MM.1S (cell line): ENCODE results near the gene SURF2.

ENCODE experiments used
- DNase-seq: peaks from one replicate; pipeline ENCODE4 v3.0.0-alpha.2; 2015
- H2AFZ ChIP-seq: fragments of 300-600 bp; sonication (generic); 2 replicates; pipeline ENCODE4 v1.6.0; 2016; ENCODE audit warnings: antibody characterized with exemption, low read length
- H3F3A ChIP-seq: fragments of 300-600 bp; sonication (generic); 2 replicates; pipeline ENCODE4 v1.6.1; 2016; ENCODE audit warnings: mild to moderate bottlenecking, antibody characterized with exemption, low read length, moderate library complexity, mixed read lengths; ENCODE audit not compliant: insufficient read depth
- H3K27ac ChIP-seq: fragments of 300-600 bp; sonication (generic); 2 replicates; pipeline ENCODE4 v1.5.1; 2016; ENCODE audit warnings: mild to moderate bottlenecking, low read length
- H3K27me3 ChIP-seq: fragments of 300-600 bp; sonication (generic); replicated peaks from 2 replicates; pipeline ENCODE4 v1.6.0; 2016; ENCODE audit warnings: low read length; ENCODE audit not compliant: insufficient read depth
- H3K36me3 ChIP-seq: fragments of 300-600 bp; sonication (generic); replicated peaks from 2 replicates; pipeline ENCODE4 v1.6.1; 2016; ENCODE audit warnings: mild to moderate bottlenecking, low read length, mixed read lengths; ENCODE audit not compliant: insufficient read depth
- H3K4me1 ChIP-seq: fragments of 300-600 bp; sonication (generic); 2 replicates; pipeline ENCODE4 v1.6.1; 2016; ENCODE audit warnings: low read length, mixed read lengths
- H3K4me2 ChIP-seq: fragments of 300-600 bp; sonication (generic); 2 replicates; pipeline ENCODE4 v1.6.0; 2016; ENCODE audit warnings: low read depth, low read length
- H3K4me3 ChIP-seq: fragments of 300-600 bp; sonication (generic); 2 replicates; pipeline ENCODE4 v1.5.1; 2016; ENCODE audit warnings: low read length, mixed read lengths
- H3K79me2 ChIP-seq: fragments of 300-600 bp; sonication (generic); 2 replicates; pipeline ENCODE4 v1.6.1; 2016; ENCODE audit warnings: mixed run types, low read length, mixed read lengths
- H3K9ac ChIP-seq: fragments of 300-600 bp; sonication (generic); 2 replicates; pipeline ENCODE4 v1.6.1; 2016; ENCODE audit warnings: low read length, mixed read lengths
- H3K9me2 ChIP-seq: fragments of 300-600 bp; sonication (generic); replicated peaks from 2 replicates; pipeline ENCODE4 v1.6.1; 2016; ENCODE audit warnings: mild to moderate bottlenecking, low read length, mixed read lengths; ENCODE audit not compliant: insufficient read depth
- H3K9me3 ChIP-seq: fragments of 300-600 bp; sonication (generic); replicated peaks from 2 replicates; pipeline ENCODE4 v1.6.1; 2016; ENCODE audit warnings: mild to moderate bottlenecking, low read length, mixed read lengths; ENCODE audit not compliant: insufficient read depth
- H4K20me1 ChIP-seq: fragments of 300-600 bp; sonication (generic); 2 replicates; pipeline ENCODE4 v1.6.1; 2016; ENCODE audit warnings: mild to moderate bottlenecking, low read length, moderate library complexity, mixed read lengths; ENCODE audit not compliant: insufficient read depth
- EZH2 ChIP-seq: fragments of 300-600 bp; sonication (generic); optimal IDR thresholded peaks from 2 replicates; pipeline ENCODE3; 2017; ENCODE audit warnings: low read depth, mild to moderate bottlenecking, antibody characterized with exemption, low read length, mixed read lengths
- EZH2phosphoT487 ChIP-seq: fragments of 300-600 bp; sonication (generic); IDR thresholded peaks from 2 replicates; pipeline ENCODE4 v1.6.1; 2018; ENCODE audit warnings: antibody characterized with exemption, low read length
- TF ChIP-seq, protein P1 (sequence below): fragments of 300-600 bp; sonication (generic); IDR thresholded peaks from 2 replicates; pipeline ENCODE4 v1.5.1; 2016; ENCODE audit warnings: antibody characterized with exemption, low read length, mixed read lengths

The SURF2 gene

DNA sequence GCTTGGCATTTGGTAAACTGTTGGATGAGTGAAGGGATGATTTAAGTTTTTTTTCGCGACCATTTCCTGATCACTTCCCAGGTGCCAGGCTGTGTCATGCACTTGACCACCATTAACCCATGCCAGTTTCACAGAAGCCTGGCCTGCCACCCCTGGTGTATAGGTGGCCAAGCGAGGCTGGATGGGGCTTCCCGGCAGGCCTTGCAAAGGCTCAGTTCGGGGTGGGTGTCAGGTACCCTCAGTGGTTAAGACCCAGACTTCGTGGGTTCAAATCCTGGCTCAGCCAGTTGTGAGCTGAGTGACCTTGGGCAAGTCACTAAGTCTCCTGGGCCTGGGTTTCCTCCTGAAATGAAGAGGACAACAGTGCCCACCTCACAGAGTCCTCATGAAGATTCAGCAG is 10.8 kb upstream of the SURF2 start:
- peaks cover 12% of the 10 kb centered on the region for H3K36me3 ChIP-seq
- H2AFZ ChIP-seq: no peak overlapping the region
- no peak overlapping the region for H3K27ac ChIP-seq
- peaks cover 17% of the 10 kb centered on the region; the same call in 1 of the 2 replicates for H3K4me1 ChIP-seq
- H3K27me3 ChIP-seq: no peaks in the 10 kb centered on the region
- peaks cover 4% of the 10 kb centered on the region; the same call in 1 of the 2 replicates for H4K20me1 ChIP-seq
- no peak overlapping the region for H3K4me2 ChIP-seq
- DNase-seq: no peak
- peaks cover 54% of the 10 kb centered on the region for H3K79me2 ChIP-seq
- H3K4me3 ChIP-seq: no peak overlapping the region
- H3K9me2 ChIP-seq: no peaks in the 10 kb centered on the region
- no peaks in the 10 kb centered on the region for H3K9me3 ChIP-seq
- TF ChIP-seq EZH2phosphoT487: no peak
- TF ChIP-seq EZH2: no peak
- TF ChIP-seq, protein P1, sequence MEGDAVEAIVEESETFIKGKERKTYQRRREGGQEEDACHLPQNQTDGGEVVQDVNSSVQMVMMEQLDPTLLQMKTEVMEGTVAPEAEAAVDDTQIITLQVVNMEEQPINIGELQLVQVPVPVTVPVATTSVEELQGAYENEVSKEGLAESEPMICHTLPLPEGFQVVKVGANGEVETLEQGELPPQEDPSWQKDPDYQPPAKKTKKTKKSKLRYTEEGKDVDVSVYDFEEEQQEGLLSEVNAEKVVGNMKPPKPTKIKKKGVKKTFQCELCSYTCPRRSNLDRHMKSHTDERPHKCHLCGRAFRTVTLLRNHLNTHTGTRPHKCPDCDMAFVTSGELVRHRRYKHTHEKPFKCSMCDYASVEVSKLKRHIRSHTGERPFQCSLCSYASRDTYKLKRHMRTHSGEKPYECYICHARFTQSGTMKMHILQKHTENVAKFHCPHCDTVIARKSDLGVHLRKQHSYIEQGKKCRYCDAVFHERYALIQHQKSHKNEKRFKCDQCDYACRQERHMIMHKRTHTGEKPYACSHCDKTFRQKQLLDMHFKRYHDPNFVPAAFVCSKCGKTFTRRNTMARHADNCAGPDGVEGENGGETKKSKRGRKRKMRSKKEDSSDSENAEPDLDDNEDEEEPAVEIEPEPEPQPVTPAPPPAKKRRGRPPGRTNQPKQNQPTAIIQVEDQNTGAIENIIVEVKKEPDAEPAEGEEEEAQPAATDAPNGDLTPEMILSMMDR: no peak
- H3F3A ChIP-seq: peaks cover 26% of the 10 kb centered on the region
- no peak overlapping the region for H3K9ac ChIP-seq

DNA sequence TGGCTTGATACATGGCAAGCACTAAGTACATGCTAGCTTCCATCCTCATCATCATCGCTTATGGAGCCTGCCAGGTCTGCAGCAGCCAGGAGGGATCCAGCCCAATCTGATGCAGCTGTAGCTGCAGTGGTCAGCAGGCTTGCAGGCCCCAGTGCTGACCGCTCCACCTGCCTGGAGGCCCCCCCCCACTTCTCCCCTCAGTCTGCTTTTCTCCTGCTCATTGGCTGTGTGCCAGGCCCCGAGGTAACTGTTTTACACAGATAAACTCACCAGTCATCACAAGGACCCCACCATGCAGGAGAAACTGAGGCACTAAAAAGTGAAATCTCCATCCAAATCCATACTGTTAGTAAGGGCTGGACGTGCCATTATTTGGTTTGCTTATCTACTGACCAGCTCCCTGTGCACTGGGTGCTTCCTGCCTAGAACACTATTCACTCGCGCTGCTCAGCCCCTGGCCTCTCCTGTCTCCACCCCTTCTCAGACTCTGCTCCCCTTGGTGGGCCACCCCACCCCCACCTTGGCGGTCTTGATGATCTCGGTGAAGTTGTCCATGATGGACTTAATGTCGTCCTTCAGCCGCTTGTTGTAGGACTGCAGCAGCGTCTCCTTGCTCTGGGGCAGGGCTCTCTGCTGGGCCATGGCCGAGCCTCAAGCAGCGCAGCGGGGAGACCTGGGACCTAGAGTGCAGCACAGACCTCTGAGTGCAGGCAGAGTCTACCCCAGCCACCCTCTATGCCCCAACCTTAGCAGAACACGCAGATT is 10.1 kb upstream of the SURF2 start:
- Histone ChIP-seq H3F3A (peaks cover 32% of the 10 kb centered on the region), H4K20me1 (peaks cover 4% of the 10 kb centered on the region; the same call in 1 of the 2 replicates), H3K9ac (peak overlapping the region; percentile 84; the same call in 1 of the 2 replicates), H3K4me1 (peaks cover 17% of the 10 kb centered on the region; the same call in 1 of the 2 replicates), H3K27ac (no peak overlapping the region), H3K27me3 (no peaks in the 10 kb centered on the region), H3K36me3 (peaks cover 17% of the 10 kb centered on the region), H3K9me3 (no peaks in the 10 kb centered on the region), H2AFZ (no peak overlapping the region), H3K4me2 (peak overlapping the region; percentile 88), H3K4me3 (peak overlapping the region; percentile 97), H3K79me2 (peaks cover 58% of the 10 kb centered on the region), H3K9me2 (no peaks in the 10 kb centered on the region)
- DNase-seq: no peak
- TF ChIP-seq EZH2 (no peak), EZH2phosphoT487 (no peak)
- TF ChIP-seq, protein P1: no peak

DNA sequence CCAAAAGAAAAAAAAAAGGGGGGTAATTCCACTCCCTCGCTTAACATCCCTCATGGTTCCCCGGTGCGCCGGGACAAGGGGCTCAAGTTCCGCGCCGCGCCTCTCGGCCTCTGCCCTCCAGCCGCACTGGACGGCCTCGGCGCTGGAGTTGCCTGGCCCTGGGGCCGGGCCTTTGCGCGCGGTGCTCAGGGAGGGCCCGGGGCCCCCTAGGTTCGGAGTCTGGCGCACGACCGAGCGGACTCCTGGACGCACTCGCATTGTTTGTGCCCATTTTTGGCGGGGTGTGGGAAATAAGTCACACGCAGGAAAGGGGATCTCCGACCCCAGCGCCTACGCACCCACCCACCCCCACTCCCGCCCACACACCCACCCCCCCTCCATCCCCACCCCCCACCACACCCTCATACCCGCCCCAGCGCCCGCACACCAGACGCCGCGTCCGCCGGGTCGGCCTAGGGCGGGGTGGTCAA is 8.8 kb upstream of the SURF2 start:
- Histone ChIP-seq H3F3A (peaks cover 45% of the 10 kb centered on the region), H3K9me2 (no peaks in the 10 kb centered on the region), H2AFZ (peak overlapping the region; percentile 66), H3K9ac (peak overlapping the region; percentile 99), H3K4me1 (peaks cover 17% of the 10 kb centered on the region; the same call in 1 of the 2 replicates), H3K27ac (peak overlapping the region; percentile 83; the same call in 1 of the 2 replicates), H3K27me3 (no peaks in the 10 kb centered on the region), H3K36me3 (peaks cover 17% of the 10 kb centered on the region), H4K20me1 (peaks cover 11% of the 10 kb centered on the region), H3K4me2 (peak overlapping the region; percentile 88; the same call in 1 of the 2 replicates), H3K4me3 (peak overlapping the region; percentile 97), H3K9me3 (no peaks in the 10 kb centered on the region), H3K79me2 (peaks cover 58% of the 10 kb centered on the region)
- peak; percentile 43 for DNase-seq
- no peak for TF ChIP-seq EZH2
- no peak for TF ChIP-seq EZH2phosphoT487
- TF ChIP-seq, protein P1: no peak
